Osteocyte (in vitro differentiated cells): ENCODE data around the gene ITGB3. TPM values are rescaled to one million over a fixed set of nuclear protein-coding genes. Genes with fewer than 3 reads are reported as not detected.

ENCODE experiments used
- DNase-seq: peaks from one replicate; pipeline ENCODE4 v3.0.0; 2021; ENCODE audit warnings: mixed read lengths; ENCODE audit not compliant: unreplicated experiment; ENCODE audit errors: extremely low spot score
- H3K27ac Mint-ChIP-seq: one replicate; pipeline ENCODE4 v1.8.0; 2021; ENCODE audit warnings: mild to moderate bottlenecking, mixed read lengths; ENCODE audit not compliant: unreplicated experiment
- H3K27me3 Mint-ChIP-seq: one replicate; pipeline ENCODE4 v1.8.0; 2021; ENCODE audit warnings: mixed read lengths; ENCODE audit not compliant: unreplicated experiment
- H3K36me3 Mint-ChIP-seq: one replicate; pipeline ENCODE4 v1.8.0; 2021; ENCODE audit warnings: mixed read lengths; ENCODE audit not compliant: unreplicated experiment
- H3K4me1 Mint-ChIP-seq: one replicate; pipeline ENCODE4 v1.8.0; 2021; ENCODE audit warnings: mixed read lengths; ENCODE audit not compliant: unreplicated experiment
- H3K4me3 Mint-ChIP-seq: one replicate; pipeline ENCODE4 v1.8.0; 2021; ENCODE audit warnings: mild to moderate bottlenecking, moderate library complexity, mixed read lengths; ENCODE audit not compliant: unreplicated experiment
- H3K9me3 Mint-ChIP-seq: one replicate; pipeline ENCODE4 v1.8.0; 2021; ENCODE audit warnings: mixed read lengths; ENCODE audit not compliant: unreplicated experiment
- total RNA-seq: library from RNA; stranded (reverse); gene quantifications from 2 replicates; pipeline ENCODE4 v1.2.1, GENCODE V29; 2021
- TF ChIP-seq, protein P1 (sequence below): fragments of 200-600 bp; sonication (generic); IDR thresholded peaks from 2 replicates; pipeline ENCODE4 v1.5.0; 2021; ENCODE audit warnings: antibody characterized with exemption, mild to moderate bottlenecking, moderate library complexity

Gene ITGB3
- total RNA-seq, 1 donor from 2014 or later: 3.3 TPM

DNA sequence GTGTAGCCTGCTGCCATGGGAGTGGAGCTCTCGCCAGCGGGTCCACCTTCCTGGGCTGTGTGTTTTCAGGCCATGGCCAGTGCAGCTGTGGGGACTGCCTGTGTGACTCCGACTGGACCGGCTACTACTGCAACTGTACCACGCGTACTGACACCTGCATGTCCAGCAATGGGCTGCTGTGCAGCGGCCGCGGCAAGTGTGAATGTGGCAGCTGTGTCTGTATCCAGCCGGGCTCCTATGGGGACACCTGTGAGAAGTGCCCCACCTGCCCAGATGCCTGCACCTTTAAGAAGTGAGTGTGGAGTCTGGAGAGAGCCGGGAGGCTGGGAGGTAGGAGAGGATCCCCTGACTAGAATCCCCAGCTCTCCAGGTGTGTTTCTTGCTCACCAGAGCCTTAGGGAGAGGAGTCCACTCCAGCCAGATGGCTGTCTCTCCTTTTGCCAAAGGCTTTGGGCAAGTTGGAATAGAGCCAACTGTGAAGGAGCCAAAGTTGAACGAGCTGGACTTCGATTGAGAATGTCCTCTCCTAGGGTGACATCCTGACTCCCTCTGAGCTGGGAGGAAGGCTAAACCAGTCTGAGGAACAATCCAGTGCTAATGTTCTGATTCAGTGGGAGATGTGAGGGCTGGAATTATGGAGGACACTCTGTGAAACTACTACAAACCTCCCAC lies 45.7 kb downstream of the ITGB3 start:
- TF ChIP-seq, protein P1, sequence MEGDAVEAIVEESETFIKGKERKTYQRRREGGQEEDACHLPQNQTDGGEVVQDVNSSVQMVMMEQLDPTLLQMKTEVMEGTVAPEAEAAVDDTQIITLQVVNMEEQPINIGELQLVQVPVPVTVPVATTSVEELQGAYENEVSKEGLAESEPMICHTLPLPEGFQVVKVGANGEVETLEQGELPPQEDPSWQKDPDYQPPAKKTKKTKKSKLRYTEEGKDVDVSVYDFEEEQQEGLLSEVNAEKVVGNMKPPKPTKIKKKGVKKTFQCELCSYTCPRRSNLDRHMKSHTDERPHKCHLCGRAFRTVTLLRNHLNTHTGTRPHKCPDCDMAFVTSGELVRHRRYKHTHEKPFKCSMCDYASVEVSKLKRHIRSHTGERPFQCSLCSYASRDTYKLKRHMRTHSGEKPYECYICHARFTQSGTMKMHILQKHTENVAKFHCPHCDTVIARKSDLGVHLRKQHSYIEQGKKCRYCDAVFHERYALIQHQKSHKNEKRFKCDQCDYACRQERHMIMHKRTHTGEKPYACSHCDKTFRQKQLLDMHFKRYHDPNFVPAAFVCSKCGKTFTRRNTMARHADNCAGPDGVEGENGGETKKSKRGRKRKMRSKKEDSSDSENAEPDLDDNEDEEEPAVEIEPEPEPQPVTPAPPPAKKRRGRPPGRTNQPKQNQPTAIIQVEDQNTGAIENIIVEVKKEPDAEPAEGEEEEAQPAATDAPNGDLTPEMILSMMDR: no peak
- Mint-ChIP-seq H3K27me3 (no peaks in the 10 kb centered on the region), H3K4me3 (no peak overlapping the region), H3K9me3 (peaks cover 14% of the 10 kb centered on the region), H3K4me1 (peaks cover 24% of the 10 kb centered on the region), H3K36me3 (peaks cover 7% of the 10 kb centered on the region), H3K27ac (no peak overlapping the region)
- no peak for DNase-seq

DNA sequence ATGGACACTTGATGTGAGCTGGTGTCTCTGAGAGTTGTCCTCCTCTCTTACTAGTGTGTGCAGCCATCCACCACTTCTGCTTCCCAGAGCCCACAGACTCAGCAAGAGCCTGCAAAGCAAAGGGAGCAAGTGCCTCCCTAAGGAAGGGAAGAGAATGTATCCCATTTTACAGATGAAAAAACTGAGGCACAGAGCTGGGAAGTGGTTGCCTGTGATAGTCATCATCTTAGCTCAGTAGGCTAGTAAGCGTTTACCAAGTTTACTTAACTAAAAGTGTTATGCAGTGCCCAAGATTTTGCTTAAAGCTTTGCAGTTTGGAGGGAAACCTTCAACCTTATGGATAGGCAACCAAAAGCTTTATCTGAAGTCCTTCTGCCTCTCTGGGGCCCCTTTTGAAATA lies 47.1 kb downstream of the ITGB3 start:
- Mint-ChIP-seq H3K36me3 (peaks cover 7% of the 10 kb centered on the region), H3K4me1 (peaks cover 22% of the 10 kb centered on the region), H3K27ac (no peak overlapping the region), H3K9me3 (peaks cover 14% of the 10 kb centered on the region), H3K4me3 (no peak overlapping the region), H3K27me3 (no peaks in the 10 kb centered on the region)
- TF ChIP-seq, protein P1: no peak
- no peak for DNase-seq

DNA sequence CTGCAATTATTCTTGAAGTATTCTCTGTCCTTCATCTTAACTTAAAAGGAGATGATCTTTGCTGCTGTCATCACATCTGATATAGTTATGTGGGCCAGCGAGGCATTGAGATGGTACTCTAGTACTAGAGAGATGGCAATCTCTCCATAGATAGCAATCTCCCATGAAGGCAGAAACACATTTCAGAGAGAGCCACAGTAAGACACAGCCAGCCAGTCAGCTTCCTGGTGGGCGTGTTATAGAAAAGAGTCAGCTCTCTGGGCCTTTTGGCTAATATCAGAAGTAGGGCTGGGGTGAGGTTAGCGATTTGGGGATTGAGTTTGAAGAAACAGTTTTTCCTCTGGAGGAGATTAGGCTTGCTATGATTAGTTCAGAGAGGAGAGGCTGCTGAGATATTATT lies 47.5 kb downstream of the ITGB3 start:
- Mint-ChIP-seq H3K36me3 (peaks cover 7% of the 10 kb centered on the region), H3K4me3 (no peak overlapping the region), H3K27ac (no peak overlapping the region), H3K27me3 (no peaks in the 10 kb centered on the region), H3K4me1 (peaks cover 25% of the 10 kb centered on the region), H3K9me3 (peaks cover 14% of the 10 kb centered on the region)
- TF ChIP-seq, protein P1: no peak
- DNase-seq: no peak

DNA sequence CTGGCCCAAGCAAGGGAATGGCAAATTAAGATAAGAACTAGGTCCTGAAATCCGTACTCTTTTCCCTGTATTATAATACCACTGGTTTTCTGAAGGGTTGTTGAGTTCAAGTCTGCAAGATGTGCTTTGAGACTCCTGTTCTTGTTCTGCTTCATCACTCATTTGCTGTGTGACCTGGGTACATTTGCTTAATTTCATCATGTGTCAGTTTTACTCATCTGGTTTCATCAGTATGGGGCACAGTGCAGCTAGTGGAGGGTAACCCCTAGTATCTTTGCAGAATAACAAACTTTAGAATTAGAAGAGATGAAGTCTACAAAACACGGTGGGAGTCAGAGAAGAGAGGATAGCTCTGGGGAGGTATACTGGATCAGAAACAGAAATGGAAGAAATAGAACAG lies 48.2 kb downstream of the ITGB3 start:
- Mint-ChIP-seq H3K4me1 (peaks cover 24% of the 10 kb centered on the region), H3K9me3 (peaks cover 14% of the 10 kb centered on the region), H3K27ac (no peak overlapping the region), H3K4me3 (no peak overlapping the region), H3K36me3 (peaks cover 7% of the 10 kb centered on the region), H3K27me3 (no peaks in the 10 kb centered on the region)
- TF ChIP-seq, protein P1: no peak
- DNase-seq: no peak

DNA sequence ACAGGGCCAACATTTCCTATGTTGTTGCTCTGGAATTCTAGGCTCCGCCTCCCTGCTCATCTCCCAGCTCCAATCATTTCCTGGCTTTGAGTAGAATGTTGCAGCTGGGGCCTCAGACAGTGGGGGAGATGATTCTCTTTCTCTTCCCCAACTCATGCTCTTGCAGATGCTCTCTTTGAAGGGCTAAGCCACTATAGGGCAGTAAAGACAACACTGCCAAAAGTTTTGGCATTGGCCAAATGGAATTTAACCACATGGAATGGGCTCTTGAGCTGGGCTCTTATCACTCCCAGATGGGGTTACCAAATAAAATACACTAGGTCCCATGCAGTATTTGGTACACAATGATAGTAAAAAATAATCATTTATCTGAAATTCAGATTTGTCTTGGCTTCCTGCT lies 50.6 kb downstream of the ITGB3 start:
- Mint-ChIP-seq H3K4me1 (peaks cover 21% of the 10 kb centered on the region), H3K27ac (no peak overlapping the region), H3K4me3 (no peak overlapping the region), H3K36me3 (peaks cover 7% of the 10 kb centered on the region), H3K9me3 (peaks cover 14% of the 10 kb centered on the region), H3K27me3 (no peaks in the 10 kb centered on the region)
- TF ChIP-seq, protein P1: no peak
- DNase-seq: no peak
